ENCODE measurements around the gene SLC1A1. TPM values are rescaled to one million over a fixed set of nuclear protein-coding genes. Genes with fewer than 3 reads are reported as not detected.

Gene SLC1A1
- total and polyA plus RNA-seq, 4 donors, result 0.33 to 86.0 (median 33.2) TPM

- H3K4me1 ChIP-seq (ENCODE audit: control insufficient read depth in 4 of 4, insufficient read depth in 4 of 4, low read length in 3 of 4), result peaks cover under 1 to 33% (median 10%) of the 10 kb centered on the region in 4 donors
- H3K36me3 ChIP-seq (ENCODE audit: control insufficient read depth in 4 of 4, insufficient read depth in 3 of 4, low read depth in 1 of 4, low read length in 3 of 4), result no peaks in the 10 kb centered on the region
- H3K4me3 ChIP-seq (ENCODE audit: low read depth in 1 of 3, low read length in 3 of 3), result no peak overlapping the region
- H3K9ac ChIP-seq (ENCODE audit: low read depth in 1 of 2, low read length in 2 of 2), result peak overlapping the region in 1 of 2 donors; percentile 84
- TF ChIP-seq FOXA1 (IDR thresholded peaks at IDR 0.05), result peak; percentile 44
- TF ChIP-seq HNF4G (IDR thresholded peaks at IDR 0.05), result peak; percentile 53
- peak; percentile 90 to 94 for TF ChIP-seq HNF4A (conservative IDR thresholded peaks at IDR 0.05)
- peak; percentile 94 to 96 for TF ChIP-seq RXRA (IDR thresholded peaks at IDR 0.05)
- TF ChIP-seq, protein P1, sequence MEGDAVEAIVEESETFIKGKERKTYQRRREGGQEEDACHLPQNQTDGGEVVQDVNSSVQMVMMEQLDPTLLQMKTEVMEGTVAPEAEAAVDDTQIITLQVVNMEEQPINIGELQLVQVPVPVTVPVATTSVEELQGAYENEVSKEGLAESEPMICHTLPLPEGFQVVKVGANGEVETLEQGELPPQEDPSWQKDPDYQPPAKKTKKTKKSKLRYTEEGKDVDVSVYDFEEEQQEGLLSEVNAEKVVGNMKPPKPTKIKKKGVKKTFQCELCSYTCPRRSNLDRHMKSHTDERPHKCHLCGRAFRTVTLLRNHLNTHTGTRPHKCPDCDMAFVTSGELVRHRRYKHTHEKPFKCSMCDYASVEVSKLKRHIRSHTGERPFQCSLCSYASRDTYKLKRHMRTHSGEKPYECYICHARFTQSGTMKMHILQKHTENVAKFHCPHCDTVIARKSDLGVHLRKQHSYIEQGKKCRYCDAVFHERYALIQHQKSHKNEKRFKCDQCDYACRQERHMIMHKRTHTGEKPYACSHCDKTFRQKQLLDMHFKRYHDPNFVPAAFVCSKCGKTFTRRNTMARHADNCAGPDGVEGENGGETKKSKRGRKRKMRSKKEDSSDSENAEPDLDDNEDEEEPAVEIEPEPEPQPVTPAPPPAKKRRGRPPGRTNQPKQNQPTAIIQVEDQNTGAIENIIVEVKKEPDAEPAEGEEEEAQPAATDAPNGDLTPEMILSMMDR (IDR thresholded peaks at IDR 0.05; ENCODE audit: low read depth, low read length, missing input control), result no peak
- TF ChIP-seq TAF1 (conservative IDR thresholded peaks at IDR 0.05), result peak; percentile 52
- peak; percentile 98 for TF ChIP-seq SP1 (IDR thresholded peaks at IDR 0.05)
- peak; percentile 56 for TF ChIP-seq NR2F2 (IDR thresholded peaks at IDR 0.05)
- TF ChIP-seq RAD21 (IDR thresholded peaks at IDR 0.05), result peak; percentile 52 to 64
- TF ChIP-seq YY1 (IDR thresholded peaks at IDR 0.05), result peak; percentile 84
- TF ChIP-seq, protein P2, sequence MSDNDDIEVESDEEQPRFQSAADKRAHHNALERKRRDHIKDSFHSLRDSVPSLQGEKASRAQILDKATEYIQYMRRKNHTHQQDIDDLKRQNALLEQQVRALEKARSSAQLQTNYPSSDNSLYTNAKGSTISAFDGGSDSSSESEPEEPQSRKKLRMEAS (IDR thresholded peaks at IDR 0.05), result peak; percentile 96
- peak; percentile 86 for TF ChIP-seq REST (IDR thresholded peaks at IDR 0.05)
- TF ChIP-seq FOXA2 (IDR thresholded peaks at IDR 0.05), result peak; percentile 74
- TF ChIP-seq EGR1 (IDR thresholded peaks at IDR 0.05; ENCODE audit: low read depth in 2 of 2), result peak; percentile 63 to 90
- peak; percentile 41 to 72 for TF ChIP-seq GABPA (IDR thresholded peaks at IDR 0.05 in 1 of 2, conservative IDR thresholded peaks at IDR 0.05 in 1 of 2)
- TF ChIP-seq JUND (IDR thresholded peaks at IDR 0.05), result peak; percentile 87 to 92
- TF ChIP-seq, protein P3, sequence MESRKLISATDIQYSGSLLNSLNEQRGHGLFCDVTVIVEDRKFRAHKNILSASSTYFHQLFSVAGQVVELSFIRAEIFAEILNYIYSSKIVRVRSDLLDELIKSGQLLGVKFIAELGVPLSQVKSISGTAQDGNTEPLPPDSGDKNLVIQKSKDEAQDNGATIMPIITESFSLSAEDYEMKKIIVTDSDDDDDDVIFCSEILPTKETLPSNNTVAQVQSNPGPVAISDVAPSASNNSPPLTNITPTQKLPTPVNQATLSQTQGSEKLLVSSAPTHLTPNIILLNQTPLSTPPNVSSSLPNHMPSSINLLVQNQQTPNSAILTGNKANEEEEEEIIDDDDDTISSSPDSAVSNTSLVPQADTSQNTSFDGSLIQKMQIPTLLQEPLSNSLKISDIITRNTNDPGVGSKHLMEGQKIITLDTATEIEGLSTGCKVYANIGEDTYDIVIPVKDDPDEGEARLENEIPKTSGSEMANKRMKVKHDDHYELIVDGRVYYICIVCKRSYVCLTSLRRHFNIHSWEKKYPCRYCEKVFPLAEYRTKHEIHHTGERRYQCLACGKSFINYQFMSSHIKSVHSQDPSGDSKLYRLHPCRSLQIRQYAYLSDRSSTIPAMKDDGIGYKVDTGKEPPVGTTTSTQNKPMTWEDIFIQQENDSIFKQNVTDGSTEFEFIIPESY (IDR thresholded peaks at IDR 0.05), result peak; percentile 92
- TF ChIP-seq, protein P4, sequence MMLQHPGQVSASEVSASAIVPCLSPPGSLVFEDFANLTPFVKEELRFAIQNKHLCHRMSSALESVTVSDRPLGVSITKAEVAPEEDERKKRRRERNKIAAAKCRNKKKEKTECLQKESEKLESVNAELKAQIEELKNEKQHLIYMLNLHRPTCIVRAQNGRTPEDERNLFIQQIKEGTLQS (IDR thresholded peaks at IDR 0.05), result peak; percentile 80
- peak overlapping the region; percentile 83 to 91 for H3K27ac ChIP-seq (ENCODE audit: low read depth in 1 of 2, low read length in 2 of 2)
- 30% methylated on average over 11 of the region's 11 CpGs for WGBS
- no peak for DNase-seq (ENCODE audit: low spot score)
- no peaks in the 10 kb centered on the region for H3K27me3 ChIP-seq (ENCODE audit: control insufficient read depth in 4 of 4, insufficient read depth in 4 of 4, low read length in 3 of 4)
- no peaks in the 10 kb centered on the region for H3K9me3 ChIP-seq (ENCODE audit: control insufficient read depth in 4 of 4, low read length in 3 of 4)
These were observed 106.1 kb downstream of the SLC1A1 start for GRCh38 chr9:4596165-4596922.
